CD14-positive monocyte (primary cell): Measurements from ENCODE around the gene CDC45. TPM values are rescaled to one million over a fixed set of nuclear protein-coding genes. Genes with fewer than 3 reads are reported as not detected.

Experiments
- DNase-seq, 3 donors: peaks; one replicate each; pipeline ENCODE4 v3.0.0-alpha.2; 2011 to 2022
- H2AFZ ChIP-seq: 2 replicates; pipeline ENCODE4 v1.6.0; 2012; ENCODE audit warnings: mild to moderate bottlenecking, low read depth, low read length, inconsistent platforms; ENCODE audit not compliant: insufficient read depth, poor library complexity, severe bottlenecking
- H3K27ac ChIP-seq, 2 donors: 1 replicate in 1 of 2; 2 replicates in 1 of 2; pipeline ENCODE4 v1.5.1; 2012 to 2013; ENCODE audit warnings: low read length in 2 of 2, control low read depth in 1 of 2, inconsistent platforms in 1 of 2, low read depth in 1 of 2, mild to moderate bottlenecking in 1 of 2
- H3K27me3 ChIP-seq, 2 donors: one replicate each; pipeline versions ENCODE4 v1.6.0 to v1.6.1; 2011 to 2013; ENCODE audit warnings: low read length in 2 of 2; ENCODE audit not compliant: control insufficient read depth in 2 of 2, insufficient read depth in 2 of 2
- H3K36me3 ChIP-seq, 2 donors: replicated peaks in 1 of 2; 1 replicate in 1 of 2; 2 replicates in 1 of 2; pipeline versions ENCODE4 v1.5.1 to v1.6.1; 2012 to 2013; ENCODE audit warnings: low read length in 2 of 2, control low read depth in 1 of 2, inconsistent platforms in 1 of 2, mild to moderate bottlenecking in 1 of 2; ENCODE audit not compliant: insufficient read depth in 2 of 2, control insufficient read depth in 1 of 2
- H3K4me1 ChIP-seq, 2 donors: 1 replicate in 1 of 2; 2 replicates in 1 of 2; pipeline versions ENCODE4 v1.5.1 to v1.6.1; 2012 to 2013; ENCODE audit warnings: low read length in 2 of 2, control low read depth in 1 of 2, inconsistent platforms in 1 of 2, mild to moderate bottlenecking in 1 of 2, moderate library complexity in 1 of 2; ENCODE audit not compliant: insufficient read depth in 2 of 2, control insufficient read depth in 1 of 2
- H3K4me2 ChIP-seq: replicated peaks from 2 replicates; pipeline ENCODE3; 2012; ENCODE audit warnings: low read length, moderate library complexity, mild to moderate bottlenecking; ENCODE audit not compliant: poor library complexity, severe bottlenecking; ENCODE audit errors: extremely low read depth
- H3K4me3 ChIP-seq, 3 experiments: fragments of 200-600 bp in 1 of 3; sonication (generic) in 1 of 3; replicated peaks in 1 of 3; 1 replicate in 2 of 3; 2 replicates in 1 of 3; pipeline ENCODE4 v1.5.1; 2011 to 2013; ENCODE audit warnings: low read length in 3 of 3, mild to moderate bottlenecking in 3 of 3, control low read depth in 2 of 3, low read depth in 2 of 3, inconsistent platforms in 1 of 3, moderate library complexity in 1 of 3
- H3K79me2 ChIP-seq: 2 replicates; pipeline ENCODE4 v1.6.0; 2012; ENCODE audit warnings: mild to moderate bottlenecking, control low read depth, inconsistent platforms, low read length, moderate library complexity; ENCODE audit not compliant: insufficient read depth
- H3K9ac ChIP-seq: 2 replicates; pipeline ENCODE4 v1.6.0; 2017; ENCODE audit warnings: low read length, mild to moderate bottlenecking; ENCODE audit not compliant: insufficient read depth, poor library complexity, severe bottlenecking
- H3K9me3 ChIP-seq, 2 donors: replicated peaks in 1 of 2; 1 replicate in 1 of 2; 2 replicates in 1 of 2; pipeline versions ENCODE4 v1.5.1 to v1.6.1; 2012 to 2013; ENCODE audit warnings: low read length in 2 of 2, control low read depth in 1 of 2; ENCODE audit not compliant: control insufficient read depth in 1 of 2, insufficient read depth in 1 of 2
- H4K20me1 ChIP-seq: 2 replicates; pipeline ENCODE4 v1.6.0; 2012; ENCODE audit warnings: mild to moderate bottlenecking, low read length, control low read depth, moderate library complexity; ENCODE audit not compliant: insufficient read depth
- H3K27ac Mint-ChIP-seq, 7 donors: one replicate each; pipeline ENCODE4 v1.8.0; 2020; ENCODE audit warnings: mild to moderate bottlenecking in 7 of 7, mixed read lengths in 7 of 7, moderate library complexity in 6 of 7, inconsistent platforms in 2 of 7
- H3K27me3 Mint-ChIP-seq, 3 donors: one replicate each; pipeline ENCODE4 v1.8.0; 2021 to 2022; ENCODE audit warnings: low read depth in 3 of 3, mild to moderate bottlenecking in 3 of 3, mixed read lengths in 3 of 3, moderate library complexity in 3 of 3, inconsistent platforms in 1 of 3
- H3K36me3 Mint-ChIP-seq, 2 donors: one replicate each; pipeline ENCODE4 v1.8.0; 2020; ENCODE audit warnings: mixed read lengths in 2 of 2, inconsistent platforms in 1 of 2, mild to moderate bottlenecking in 1 of 2
- H3K4me1 Mint-ChIP-seq: one replicate; pipeline ENCODE4 v1.8.0; 2020; ENCODE audit warnings: mild to moderate bottlenecking, mixed read lengths
- H3K4me3 Mint-ChIP-seq, 2 donors: one replicate each; pipeline ENCODE4 v1.8.0; 2020; ENCODE audit warnings: mild to moderate bottlenecking in 2 of 2, mixed read lengths in 2 of 2, moderate library complexity in 1 of 2
- H3K9me3 Mint-ChIP-seq, 7 donors: one replicate each; pipeline ENCODE4 v1.8.0; 2020 to 2022; ENCODE audit warnings: mixed read lengths in 7 of 7, mild to moderate bottlenecking in 6 of 7, moderate library complexity in 6 of 7, inconsistent platforms in 2 of 7
- WGBS: methylation state at CpG from one replicate; pipeline ENCODE4 v1.1.5; 2013; ENCODE audit warnings: missing lambda C conversion rate; ENCODE audit not compliant: insufficient coverage; 5-methylcytosine and 5-hydroxymethylcytosine counted together
- intact Hi-C, 2 donors: fragments of 100-400 bp; cut with micrococcal nuclease; formaldehyde crosslinking; loops; one replicate each; pipeline versions ENCODE4 v1.15.0 to v1.15.1; 2023
- polyA plus RNA-seq, 3 donors: library from polyadenylated mRNA; depleted of rRNA in 1 of 3; unstranded in 2 of 3; stranded (reverse) in 1 of 3; fragments of 300-500 nt in 2 of 3; fragments of >200 nt in 1 of 3; fragmentation: Illumina TruSeq in 2 of 3; gene quantifications; 1 replicate in 2 of 3; 2 replicates in 1 of 3; pipeline ENCODE4 v1.2.3, GENCODE V29; 2012 to 2021
- TF ChIP-seq, protein P1 (sequence below): fragments of 200-600 bp; IDR thresholded peaks from one replicate; pipeline ENCODE4 v1.8.0; 2022; ENCODE audit warnings: antibody characterized with exemption, mild to moderate bottlenecking

CDC45 gene
- polyA plus RNA-seq, 3 donors: 0.04 TPM; not detected in 2

DNA sequence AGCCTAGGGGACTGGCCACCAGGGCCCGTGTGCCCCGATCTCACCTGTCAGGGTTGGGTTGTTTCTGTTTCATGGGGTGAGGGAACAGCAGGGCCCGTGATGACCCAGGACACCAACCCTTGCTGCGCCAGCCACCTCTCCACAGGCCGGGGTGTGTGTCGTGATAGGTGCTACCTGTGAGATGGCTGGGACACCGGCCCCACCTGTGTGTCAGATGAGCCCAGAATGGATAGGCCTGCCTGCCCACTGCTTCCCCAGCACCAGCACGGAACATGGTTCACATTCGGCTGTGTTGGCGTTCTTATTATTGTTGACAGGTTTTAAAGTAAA, 37.4 kb downstream of the CDC45 start:
- Histone ChIP-seq H3K4me3 (no peak overlapping the region), H3K4me2 (no peak overlapping the region), H4K20me1 (no peaks in the 10 kb centered on the region), H3K9ac (no peak overlapping the region), H3K9me3 (no peaks in the 10 kb centered on the region), H3K27ac (no peak overlapping the region), H3K36me3 (peaks cover 5 to 39% of the 10 kb centered on the region in 2 donors), H2AFZ (no peak overlapping the region), H3K79me2 (no peaks in the 10 kb centered on the region), H3K27me3 (peaks cover 0 to 4% of the 10 kb centered on the region in 2 donors), H3K4me1 (no peaks in the 10 kb centered on the region)
- intact Hi-C loops: no loop called here
- no peak for DNase-seq
- Mint-ChIP-seq H3K36me3 (peaks cover 54 to 81% of the 10 kb centered on the region in 2 donors), H3K4me3 (no peak overlapping the region), H3K9me3 (peaks cover 0 to 4% (median 1%) of the 10 kb centered on the region in 7 donors), H3K4me1 (no peaks in the 10 kb centered on the region), H3K27me3 (peaks cover 3 to 5% (median 5%) of the 10 kb centered on the region in 3 donors), H3K27ac (no peak overlapping the region)
- WGBS: 100% methylated on average over 2 of the region's 10 CpGs
- TF ChIP-seq, protein P1, sequence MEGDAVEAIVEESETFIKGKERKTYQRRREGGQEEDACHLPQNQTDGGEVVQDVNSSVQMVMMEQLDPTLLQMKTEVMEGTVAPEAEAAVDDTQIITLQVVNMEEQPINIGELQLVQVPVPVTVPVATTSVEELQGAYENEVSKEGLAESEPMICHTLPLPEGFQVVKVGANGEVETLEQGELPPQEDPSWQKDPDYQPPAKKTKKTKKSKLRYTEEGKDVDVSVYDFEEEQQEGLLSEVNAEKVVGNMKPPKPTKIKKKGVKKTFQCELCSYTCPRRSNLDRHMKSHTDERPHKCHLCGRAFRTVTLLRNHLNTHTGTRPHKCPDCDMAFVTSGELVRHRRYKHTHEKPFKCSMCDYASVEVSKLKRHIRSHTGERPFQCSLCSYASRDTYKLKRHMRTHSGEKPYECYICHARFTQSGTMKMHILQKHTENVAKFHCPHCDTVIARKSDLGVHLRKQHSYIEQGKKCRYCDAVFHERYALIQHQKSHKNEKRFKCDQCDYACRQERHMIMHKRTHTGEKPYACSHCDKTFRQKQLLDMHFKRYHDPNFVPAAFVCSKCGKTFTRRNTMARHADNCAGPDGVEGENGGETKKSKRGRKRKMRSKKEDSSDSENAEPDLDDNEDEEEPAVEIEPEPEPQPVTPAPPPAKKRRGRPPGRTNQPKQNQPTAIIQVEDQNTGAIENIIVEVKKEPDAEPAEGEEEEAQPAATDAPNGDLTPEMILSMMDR: no peak

GRCh38 chr22:19517919-19518611, 38.3 kb downstream of the CDC45 start:
- Histone ChIP-seq H4K20me1 (no peaks in the 10 kb centered on the region), H3K27ac (no peak overlapping the region), H3K4me1 (peaks cover 0 to 1% of the 10 kb centered on the region in 2 donors), H3K4me3 (no peak overlapping the region), H3K27me3 (peaks cover 0 to 14% of the 10 kb centered on the region in 2 donors), H2AFZ (no peak overlapping the region), H3K36me3 (peaks cover 5 to 30% of the 10 kb centered on the region in 2 donors), H3K79me2 (no peaks in the 10 kb centered on the region), H3K9me3 (no peaks in the 10 kb centered on the region), H3K9ac (no peak overlapping the region), H3K4me2 (no peak overlapping the region)
- Mint-ChIP-seq H3K4me1 (peaks cover 4% of the 10 kb centered on the region), H3K27me3 (peaks cover 8 to 14% (median 11%) of the 10 kb centered on the region in 3 donors), H3K9me3 (peaks cover 0 to 6% (median 1%) of the 10 kb centered on the region in 7 donors), H3K4me3 (no peak overlapping the region), H3K36me3 (peaks cover 45 to 72% of the 10 kb centered on the region in 2 donors), H3K27ac (peak overlapping the region in 1 of 7 donors; percentile 75)
- DNase-seq: no peak
- WGBS: 96% methylated on average over 8 of the region's 12 CpGs
- intact Hi-C loops: no loop called here
- TF ChIP-seq, protein P1: no peak
